Endothelial cell of umbilical vein (primary cell): ENCODE results near the gene CDC42. TPM values are rescaled to one million over a fixed set of nuclear protein-coding genes. Genes with fewer than 3 reads are reported as not detected.

Source experiments
- BruUV-seq: library from RNA; stranded (reverse); fragments of 400-500 nt; replicated peaks from 2 replicates; lab custom pipeline; 2021; lab: Mats Ljungman, UMichigan
- CTCF ChIA-PET: fragments of 300-600, 350-600 bp; sonication (Branson Sonifier 250); formaldehyde crosslinking; loops from one replicate; lab custom pipeline; 2021; ENCODE audit warnings: antibody characterized with exemption, inconsistent platforms; lab: Charles Lee
- POLR2A ChIA-PET: fragments of 300-600, 350-600 bp; sonication (Branson Sonifier 250); formaldehyde crosslinking; loops from one replicate; lab custom pipeline; 2021; ENCODE audit warnings: antibody characterized with exemption, inconsistent platforms; lab: Charles Lee
- DNase-seq: peaks from one replicate; pipeline ENCODE4 v3.0.0-alpha.2; 2011; ENCODE audit warnings: low read depth, low spot score
- FAIRE-seq: peaks from 2 replicates; lab custom pipeline; 2011; peaks lifted over from hg19 to GRCh38; lab: Jason Lieb, UNC
- H2AFZ ChIP-seq: 2 replicates; pipeline ENCODE4 v1.6.0; 2012; ENCODE audit warnings: low read depth, low read length, control low read depth, inconsistent platforms
- H3K27ac ChIP-seq: 2 replicates; pipeline ENCODE4 v1.5.1; 2011; ENCODE audit warnings: low read depth, mild to moderate bottlenecking, control low read depth, low read length, moderate library complexity; ENCODE audit not compliant: insufficient read depth
- H3K27me3 ChIP-seq, 2 experiments: 2 replicates each; pipeline versions ENCODE4 v1.6.0 to v1.6.1; 2011; ENCODE audit warnings: low read length in 2 of 2, mixed read lengths in 1 of 2; ENCODE audit not compliant: control insufficient read depth in 2 of 2, insufficient read depth in 2 of 2
- H3K36me3 ChIP-seq, 2 experiments: 2 replicates in 1 of 2; 3 replicates in 1 of 2; pipeline ENCODE4 v1.5.1; 2011; ENCODE audit warnings: low read length in 2 of 2, mild to moderate bottlenecking in 1 of 2, moderate library complexity in 1 of 2; ENCODE audit not compliant: control insufficient read depth in 2 of 2, insufficient read depth in 2 of 2; ENCODE audit errors: extremely low read depth in 1 of 2
- H3K4me1 ChIP-seq: 3 replicates; pipeline ENCODE4 v1.5.1; 2011; ENCODE audit warnings: mild to moderate bottlenecking, low read length; ENCODE audit not compliant: control insufficient read depth, insufficient read depth; ENCODE audit errors: extremely low read depth
- H3K4me2 ChIP-seq: 2 replicates; pipeline ENCODE4 v1.6.1; 2011; ENCODE audit warnings: low read length, control low read depth, mixed read lengths; ENCODE audit not compliant: insufficient read depth
- H3K4me3 ChIP-seq, 3 experiments: fragments of 200-600 bp in 1 of 3; sonication (generic), shearing (Covaris generic) in 1 of 3; replicated peaks in 1 of 3; 2 replicates each; pipeline ENCODE4 v1.5.1; 2011 to 2016; ENCODE audit warnings: control low read depth in 3 of 3, low read length in 3 of 3, mild to moderate bottlenecking in 2 of 3, inconsistent platforms in 1 of 3, low read depth in 1 of 3, moderate library complexity in 1 of 3; ENCODE audit not compliant: insufficient read depth in 1 of 3
- H3K79me2 ChIP-seq: 2 replicates; pipeline ENCODE4 v1.6.0; 2012; ENCODE audit warnings: low read length, inconsistent platforms; ENCODE audit not compliant: control insufficient read depth, insufficient read depth
- H3K9ac ChIP-seq: replicated peaks from 2 replicates; pipeline ENCODE3; 2011; ENCODE audit warnings: low read length, control low read depth; ENCODE audit not compliant: insufficient read depth; ENCODE audit errors: extremely low read depth
- H3K9me1 ChIP-seq: replicated peaks from 3 replicates; pipeline ENCODE4 v1.6.0; 2011; ENCODE audit warnings: mild to moderate bottlenecking, low read length; ENCODE audit not compliant: control insufficient read depth, insufficient read depth; ENCODE audit errors: extremely low read depth
- H3K9me3 ChIP-seq: replicated peaks from 2 replicates; pipeline ENCODE4 v1.5.1; 2012; ENCODE audit warnings: low read length, inconsistent platforms; ENCODE audit not compliant: control insufficient read depth, insufficient read depth
- H4K20me1 ChIP-seq: replicated peaks from 2 replicates; pipeline ENCODE3; 2011; ENCODE audit warnings: mild to moderate bottlenecking, low read length; ENCODE audit not compliant: control insufficient read depth, insufficient read depth; ENCODE audit errors: extremely low read depth
- EZH2 ChIP-seq: IDR thresholded peaks from 2 replicates; pipeline ENCODE4 v1.6.1; 2012; ENCODE audit warnings: borderline replicate concordance, low read depth, mild to moderate bottlenecking, moderate library complexity, low read length, inconsistent platforms; ENCODE audit not compliant: severe bottlenecking
- FOS ChIP-seq: IDR thresholded peaks from 2 replicates; pipeline ENCODE4 v1.6.1; 2011; ENCODE audit warnings: mild to moderate bottlenecking, low read length, moderate library complexity, borderline replicate concordance; ENCODE audit not compliant: insufficient read depth
- GATA2 ChIP-seq: IDR thresholded peaks from 2 replicates; pipeline ENCODE4 v1.7.0; 2011; ENCODE audit warnings: low read depth, mild to moderate bottlenecking, moderate library complexity, mixed read lengths, low read length; ENCODE audit not compliant: insufficient read length, insufficient read depth
- JUN ChIP-seq: IDR thresholded peaks from 2 replicates; pipeline ENCODE4 v1.6.1; 2011; ENCODE audit warnings: borderline replicate concordance, low read depth; ENCODE audit not compliant: insufficient read length, insufficient read depth
- MAX ChIP-seq: IDR thresholded peaks from 2 replicates; pipeline ENCODE4 v1.6.1; 2011; ENCODE audit not compliant: insufficient read depth, insufficient read length
- MYC ChIP-seq: IDR thresholded peaks from one replicate; pipeline ENCODE4 v1.6.1; 2011; ENCODE audit warnings: mild to moderate bottlenecking, low read depth, low read length
- POLR2A ChIP-seq: IDR thresholded peaks from 2 replicates; pipeline ENCODE4 v1.6.1; 2012; ENCODE audit warnings: low read depth, mild to moderate bottlenecking, control low read depth, low read length
- POLR2AphosphoS5 ChIP-seq: IDR thresholded peaks from 2 replicates; pipeline ENCODE4 v1.6.1; 2012; ENCODE audit warnings: low read depth, mild to moderate bottlenecking, control low read depth, low read length, moderate library complexity; ENCODE audit not compliant: insufficient read depth
- dilution Hi-C: fragments of 300-500 bp; cut with MboI; formaldehyde crosslinking; loops from one replicate; pipeline ENCODE4 v1.15.0; 2019; ENCODE audit warnings: low sequenced_read_pairs; ENCODE audit not compliant: extremely low pct_ligation_motif_present
- intact Hi-C: fragments of 100-400 bp; cut with micrococcal nuclease; formaldehyde crosslinking; loops from one replicate; pipeline ENCODE4 v1.10.0; 2022
- polyA plus RNA-seq, 4 experiments: library from polyadenylated mRNA; depleted of rRNA in 3 of 4; stranded (reverse) in 3 of 4; unstranded in 1 of 4; fragments of >200 nt; gene quantifications; 2 replicates each; pipeline versions ENCODE4 v1.2.1 to v1.2.3, GENCODE V29; 2011 to 2012; ENCODE audit warnings: missing spikeins in 1 of 4
- total RNA-seq: library from RNA; stranded (reverse); gene quantifications from 2 replicates; pipeline ENCODE4 v1.2.3, GENCODE V29; 2021
- TF ChIP-seq, protein P1 (sequence below), 2 donors: IDR thresholded peaks; 1 replicate in 1 of 2; 2 replicates in 1 of 2; pipeline ENCODE4 v1.5.1; 2011; ENCODE audit warnings: low read length in 2 of 2, mild to moderate bottlenecking in 2 of 2, moderate library complexity in 2 of 2, control low read depth in 1 of 2, inconsistent platforms in 1 of 2, low read depth in 1 of 2; ENCODE audit not compliant: insufficient read depth in 1 of 2; ENCODE audit errors: extremely low read depth in 1 of 2

The CDC42 gene
- total and polyA plus RNA-seq, 2 donors (not counting 3 experiments of a cell fraction or from before 2014, with no cell fraction given): 199 to 381 TPM

GRCh38 chr1:22127248-22127647, 74.7 kb downstream of the CDC42 start:
- CTCF ChIA-PET: interaction anchor here (0.8 to 1.7 kb wide), 3 partner anchors 12 to 22 kb away, joined by 3 to 10 read pairs (median 4); no protein-coding TSS in a partner anchor
- intact Hi-C loops (no loop called here), dilution Hi-C loops (no loop called here)
- Histone ChIP-seq H4K20me1 (no peaks in the 10 kb centered on the region), H3K79me2 (no peaks in the 10 kb centered on the region), H3K4me3 (no peak overlapping the region), H3K4me2 (no peak overlapping the region), H3K4me1 (peaks cover 11% of the 10 kb centered on the region), H3K36me3 (no peaks in the 10 kb centered on the region), H3K27ac (no peak overlapping the region), H3K9ac (no peak overlapping the region), H3K9me3 (no peaks in the 10 kb centered on the region), H3K9me1 (no peaks in the 10 kb centered on the region), H2AFZ (no peak overlapping the region), H3K27me3 (no peaks in the 10 kb centered on the region)
- FAIRE-seq (no peak), DNase-seq (no peak)
- POLR2A ChIA-PET: no interaction called here
- no TSS peak for BruUV-seq
- no peak for TF ChIP-seq FOS
- TF ChIP-seq, protein P1, sequence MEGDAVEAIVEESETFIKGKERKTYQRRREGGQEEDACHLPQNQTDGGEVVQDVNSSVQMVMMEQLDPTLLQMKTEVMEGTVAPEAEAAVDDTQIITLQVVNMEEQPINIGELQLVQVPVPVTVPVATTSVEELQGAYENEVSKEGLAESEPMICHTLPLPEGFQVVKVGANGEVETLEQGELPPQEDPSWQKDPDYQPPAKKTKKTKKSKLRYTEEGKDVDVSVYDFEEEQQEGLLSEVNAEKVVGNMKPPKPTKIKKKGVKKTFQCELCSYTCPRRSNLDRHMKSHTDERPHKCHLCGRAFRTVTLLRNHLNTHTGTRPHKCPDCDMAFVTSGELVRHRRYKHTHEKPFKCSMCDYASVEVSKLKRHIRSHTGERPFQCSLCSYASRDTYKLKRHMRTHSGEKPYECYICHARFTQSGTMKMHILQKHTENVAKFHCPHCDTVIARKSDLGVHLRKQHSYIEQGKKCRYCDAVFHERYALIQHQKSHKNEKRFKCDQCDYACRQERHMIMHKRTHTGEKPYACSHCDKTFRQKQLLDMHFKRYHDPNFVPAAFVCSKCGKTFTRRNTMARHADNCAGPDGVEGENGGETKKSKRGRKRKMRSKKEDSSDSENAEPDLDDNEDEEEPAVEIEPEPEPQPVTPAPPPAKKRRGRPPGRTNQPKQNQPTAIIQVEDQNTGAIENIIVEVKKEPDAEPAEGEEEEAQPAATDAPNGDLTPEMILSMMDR (IDR thresholded peaks at IDR 0.05; ENCODE audit: extremely low read depth in 1 of 2, insufficient read depth in 1 of 2, low read depth in 1 of 2, low read length in 2 of 2): no peak

GRCh38 chr1:22127731-22128130, 75.2 kb downstream of the CDC42 start:
- no peaks in the 10 kb centered on the region for H4K20me1 ChIP-seq
- intact Hi-C loops (no loop called here), dilution Hi-C loops (no loop called here)
- H3K4me1 ChIP-seq: peaks cover 13% of the 10 kb centered on the region
- no peak overlapping the region for H3K27ac ChIP-seq
- H3K79me2 ChIP-seq: no peaks in the 10 kb centered on the region
- H2AFZ ChIP-seq: no peak overlapping the region
- H3K9ac ChIP-seq: no peak overlapping the region
- no peaks in the 10 kb centered on the region for H3K9me3 ChIP-seq
- ChIA-PET POLR2A (no interaction called here), CTCF (interaction anchor here (0.8 to 1.7 kb wide), 3 partner anchors 12 to 22 kb away, joined by 4 to 10 read pairs (median 7); no protein-coding TSS in a partner anchor)
- BruUV-seq: no TSS peak
- no peaks in the 10 kb centered on the region for H3K36me3 ChIP-seq
- DNase-seq: no peak
- no peak for TF ChIP-seq EZH2
- no peak for TF ChIP-seq GATA2
- TF ChIP-seq MAX: no peak
- no peak for TF ChIP-seq POLR2A
- TF ChIP-seq, protein P1 (IDR thresholded peaks at IDR 0.05; ENCODE audit: extremely low read depth in 1 of 2, insufficient read depth in 1 of 2, low read depth in 1 of 2, low read length in 2 of 2): no peak
- TF ChIP-seq FOS: no peak
- TF ChIP-seq JUN: no peak
- no peak for TF ChIP-seq MYC
- no peak for TF ChIP-seq POLR2AphosphoS5
- H3K4me3 ChIP-seq: no peak overlapping the region
- no peaks in the 10 kb centered on the region for H3K9me1 ChIP-seq
- no peak for FAIRE-seq
- H3K4me2 ChIP-seq: no peak overlapping the region
- H3K27me3 ChIP-seq: no peaks in the 10 kb centered on the region
